Measurements from ENCODE around the gene HSPA4.
"Not testable (repeated sequence)": the region's sequence is repeated elsewhere in the genome, so short reads cannot be mapped to it uniquely, and the experiment has no call there.

HSPA4 gene

DNA sequence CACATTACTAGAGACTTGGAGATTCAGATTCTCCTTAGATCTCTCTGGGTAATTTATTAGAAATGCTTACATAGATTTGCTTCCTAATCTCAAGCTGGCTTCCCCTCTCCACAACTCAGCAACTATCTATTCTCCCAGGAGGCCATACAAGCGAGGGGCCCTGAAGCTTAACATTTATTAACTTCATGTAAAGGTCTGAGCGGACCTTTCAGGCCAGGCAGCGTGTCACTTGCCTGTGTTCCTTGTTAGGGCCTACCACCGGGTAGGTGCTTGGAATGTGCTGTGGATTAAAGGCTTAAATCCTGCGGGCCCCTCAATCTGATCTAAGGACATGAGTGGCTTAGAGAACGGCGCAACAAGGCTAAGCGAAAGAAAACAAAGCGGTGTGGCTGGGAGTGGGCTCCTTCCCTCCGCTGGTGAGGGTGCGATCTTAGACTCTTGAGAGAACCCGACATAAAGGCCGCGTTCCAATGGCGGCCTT is 712 bp upstream of the HSPA4 start:
- no peak for DNase-seq

DNA sequence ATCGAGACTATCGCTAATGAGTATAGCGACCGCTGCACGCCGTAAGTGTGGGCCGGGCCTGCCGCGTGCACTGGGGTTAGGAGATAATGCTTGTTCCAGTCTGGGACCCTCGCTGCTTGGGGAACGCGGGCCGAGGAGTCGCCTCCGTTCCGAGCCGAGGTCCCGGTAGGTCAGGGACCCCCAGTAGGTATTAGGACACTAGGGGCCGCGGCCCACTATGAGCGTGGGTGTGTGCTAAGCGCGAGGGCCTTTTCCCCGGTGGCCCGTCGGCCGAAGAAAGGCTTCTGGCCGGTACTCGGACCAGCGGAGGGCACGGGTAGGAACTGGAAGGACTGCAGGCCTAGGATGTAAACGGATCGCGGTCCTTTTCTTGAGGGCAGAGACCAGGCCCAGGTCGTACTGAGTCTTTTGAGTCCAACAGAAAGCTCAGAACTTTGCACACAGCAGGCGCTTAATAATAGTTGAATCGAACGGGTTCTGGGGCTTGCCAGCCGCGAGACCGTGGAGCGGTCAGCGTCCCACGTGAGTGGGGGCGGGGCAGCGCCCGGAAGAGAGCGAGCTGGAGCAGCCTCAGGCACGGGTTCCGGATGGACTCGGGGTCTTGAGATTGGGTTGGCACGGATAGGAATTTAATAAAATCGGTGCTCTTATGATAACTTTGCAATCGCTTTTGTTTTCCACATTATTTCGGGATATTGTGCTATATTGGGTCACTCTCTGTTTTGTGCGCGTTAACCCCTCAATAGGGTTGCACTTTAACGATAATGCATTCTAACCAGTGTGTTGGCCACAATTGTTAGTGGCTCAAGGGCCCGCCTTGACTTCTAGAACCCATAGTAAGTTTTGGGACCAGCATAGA is 733 bp downstream of the HSPA4 start:
- peak; percentile 42 for DNase-seq

DNA sequence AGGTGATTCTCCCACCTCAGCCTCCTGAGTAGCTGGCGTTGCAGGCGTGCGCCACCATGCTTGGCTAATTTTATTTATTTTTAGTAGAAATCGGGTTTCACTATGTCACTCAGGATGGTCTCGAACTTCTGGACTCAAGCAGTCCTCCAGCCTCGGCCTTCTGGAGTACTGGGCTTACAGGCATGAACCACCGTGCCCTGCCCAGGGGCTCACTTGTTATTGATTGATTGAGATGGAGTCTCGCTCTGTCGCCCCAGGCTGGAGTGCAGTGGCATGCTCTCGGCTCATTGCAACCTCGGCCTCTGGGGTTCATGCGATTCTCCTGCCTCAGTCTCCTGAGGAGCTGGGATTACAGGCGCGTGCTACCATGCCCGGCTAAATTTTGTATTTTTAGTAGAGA is 1.6 kb downstream of the HSPA4 start:
- no peak for DNase-seq

DNA sequence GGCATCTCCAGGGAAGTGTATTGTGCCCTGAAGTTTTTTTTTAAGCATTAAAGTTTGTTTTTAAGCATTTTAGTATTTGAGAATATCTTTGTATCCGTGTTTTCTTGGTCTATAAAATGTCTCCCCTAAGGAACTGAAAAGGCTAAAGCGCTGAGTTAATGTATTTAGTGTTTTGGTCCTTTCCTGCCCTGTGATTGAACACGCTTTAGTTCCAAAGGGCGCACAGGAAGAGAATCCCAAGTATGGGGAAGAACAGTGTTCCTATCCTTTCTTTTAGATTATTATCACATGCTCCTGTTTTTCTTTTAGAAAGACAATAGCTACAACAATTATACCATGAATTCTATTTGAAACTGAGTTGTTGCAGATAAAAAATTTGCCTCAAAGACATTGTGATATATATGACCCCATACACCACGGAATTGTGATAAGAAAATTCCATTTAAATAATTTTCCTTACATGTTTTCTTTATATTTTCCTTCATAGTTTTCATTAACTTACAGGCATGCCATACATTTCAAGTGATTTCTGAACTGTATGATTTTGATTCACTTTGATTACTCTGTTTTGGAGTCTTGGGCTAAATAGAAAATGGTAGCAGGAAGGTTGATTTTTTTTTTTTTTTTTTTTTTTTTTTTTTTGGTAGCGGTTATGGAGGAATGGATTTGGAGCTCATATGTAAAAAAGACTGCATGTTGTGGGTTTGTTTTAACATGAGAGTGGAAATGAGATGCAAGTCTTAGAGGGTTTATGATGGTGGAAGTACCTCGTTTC is 3.1 kb downstream of the HSPA4 start:
- no peak for DNase-seq

DNA sequence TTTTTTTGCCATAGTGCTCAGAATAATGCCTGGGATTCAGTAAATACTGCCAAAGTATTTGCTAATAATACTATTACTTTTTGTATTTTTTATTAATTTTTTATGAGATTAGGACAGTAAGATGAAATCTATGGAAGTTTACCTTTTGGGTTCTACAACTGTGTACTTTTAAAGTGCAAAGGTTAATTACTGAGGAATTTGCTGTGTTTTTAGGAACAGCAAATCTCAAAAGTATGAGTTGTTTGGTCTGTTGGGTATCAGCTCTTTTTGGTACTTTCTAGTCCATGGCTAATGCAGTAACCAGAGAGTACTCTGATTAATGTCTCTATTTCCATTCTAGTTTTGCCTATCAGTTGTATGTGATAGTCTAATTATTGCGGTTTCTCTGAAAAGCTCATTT is 5.1 kb downstream of the HSPA4 start:
- no peak for DNase-seq

DNA sequence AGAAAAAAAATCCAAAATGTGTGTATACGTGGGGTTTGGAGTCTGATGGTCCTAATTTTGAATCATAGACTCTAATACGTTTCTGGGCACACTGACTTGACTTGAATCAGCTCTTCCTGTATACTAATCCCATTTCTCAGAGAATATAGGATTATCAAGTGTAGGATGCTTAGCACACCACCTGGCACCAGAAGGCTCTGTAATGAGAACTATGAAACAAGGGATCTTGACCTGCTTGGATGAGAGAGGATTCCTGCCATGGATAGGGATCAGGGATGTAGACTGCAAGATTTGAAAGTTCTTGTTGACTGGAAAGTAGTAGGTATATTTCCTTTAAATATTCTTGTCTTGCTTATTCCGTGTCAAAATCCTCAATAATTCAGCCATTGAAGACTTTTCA is 7.8 kb downstream of the HSPA4 start:
- no peak for DNase-seq

DNA sequence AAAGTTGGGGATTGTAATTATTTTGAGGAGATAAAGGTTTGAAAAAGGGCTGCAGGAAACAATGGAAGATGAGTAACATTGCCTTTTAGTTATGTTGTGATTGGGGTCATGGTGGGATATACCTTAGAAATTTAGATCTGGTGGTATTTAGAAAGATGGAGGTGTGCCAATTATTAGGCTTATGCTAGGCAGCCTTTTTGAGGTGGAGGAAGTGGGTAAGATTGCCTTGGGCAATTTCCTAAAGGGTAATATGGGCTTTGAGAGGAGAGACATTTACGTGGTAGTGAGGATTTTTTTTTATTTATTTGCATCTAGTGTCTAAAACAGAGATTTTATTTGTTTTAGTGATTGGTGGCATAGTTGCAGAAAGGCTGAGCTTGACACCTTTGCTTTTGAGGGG is 10.5 kb downstream of the HSPA4 start:
- DNase-seq: no peak

DNA sequence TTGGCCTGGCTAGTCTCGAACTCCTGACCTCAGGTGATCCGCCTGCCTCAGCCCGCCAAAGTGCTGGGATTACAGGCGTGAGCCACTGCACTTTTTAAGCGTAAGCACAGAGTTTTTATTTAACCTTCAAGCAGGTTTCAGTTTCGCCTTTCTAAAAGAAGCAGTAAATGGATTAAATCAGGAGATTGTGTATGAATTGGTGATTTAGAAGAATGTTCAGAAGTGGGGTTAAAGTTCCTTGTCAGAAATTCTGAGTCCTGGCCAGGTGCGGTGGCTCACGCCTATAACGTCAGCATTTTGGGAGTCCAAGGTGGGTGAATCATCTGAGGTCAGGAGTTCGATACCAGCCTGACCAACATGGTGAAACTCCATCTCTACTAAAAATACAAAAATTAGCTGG is 12.2 kb downstream of the HSPA4 start:
- DNase-seq: no peak

DNA sequence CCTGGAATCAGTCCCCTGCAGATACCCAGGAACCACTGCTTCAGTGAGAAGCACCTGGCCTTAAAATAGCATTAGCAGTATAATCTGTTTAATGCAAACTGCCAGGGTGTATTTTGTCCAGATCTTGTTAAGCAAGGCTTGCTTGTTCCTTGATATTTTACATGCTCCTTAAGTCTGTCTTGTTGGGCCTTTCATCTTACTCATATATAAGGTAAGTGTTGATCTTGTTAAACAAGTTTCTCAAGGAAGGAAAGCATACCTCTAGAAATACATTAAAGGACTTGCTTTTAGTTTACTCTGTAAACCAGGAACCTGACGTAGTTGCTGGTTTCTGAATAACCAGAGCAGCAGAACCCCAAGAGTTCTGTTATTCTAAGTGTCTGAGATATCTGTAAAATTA is 13.7 kb downstream of the HSPA4 start:
- DNase-seq: no peak

DNA sequence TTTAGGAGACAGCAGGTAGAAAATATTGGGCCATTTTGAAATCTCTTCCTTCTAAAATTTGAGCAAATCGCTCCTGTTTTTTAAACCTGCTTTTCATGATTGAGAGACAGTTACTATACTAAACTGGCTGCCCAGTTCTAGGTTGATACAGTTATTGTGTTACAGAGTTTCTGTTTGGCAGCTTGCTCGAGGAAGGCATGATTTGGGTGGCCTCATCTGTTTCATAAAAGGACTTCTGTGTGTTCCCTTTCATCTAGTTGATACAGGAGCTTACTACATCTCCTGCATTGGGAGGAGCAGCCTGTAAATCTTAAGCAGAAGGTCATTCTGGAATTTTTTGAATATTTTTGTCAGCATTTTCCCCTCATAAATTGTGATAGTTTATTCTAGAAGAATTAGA is 14.2 kb downstream of the HSPA4 start:
- DNase-seq: no peak

DNA sequence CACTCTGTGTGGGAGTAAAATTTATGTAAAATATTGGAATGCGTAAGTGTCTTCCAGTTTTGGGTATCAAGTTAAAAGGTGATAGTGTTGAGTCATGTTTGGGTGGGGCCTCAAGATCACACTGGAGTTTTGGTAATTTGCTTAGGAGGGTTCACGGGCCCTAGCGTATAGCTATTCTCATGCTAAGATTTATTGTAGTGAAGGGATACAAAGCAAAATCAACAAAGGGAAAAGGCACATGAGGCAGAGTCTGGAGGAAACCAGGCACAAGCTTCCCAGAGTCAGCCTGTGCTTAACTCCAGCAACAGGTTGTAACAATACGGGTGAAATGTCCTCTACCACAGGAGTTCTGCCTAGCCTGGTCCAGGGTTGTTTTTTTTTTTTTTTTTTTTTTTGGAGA is 20.2 kb downstream of the HSPA4 start:
- no peak for DNase-seq

DNA sequence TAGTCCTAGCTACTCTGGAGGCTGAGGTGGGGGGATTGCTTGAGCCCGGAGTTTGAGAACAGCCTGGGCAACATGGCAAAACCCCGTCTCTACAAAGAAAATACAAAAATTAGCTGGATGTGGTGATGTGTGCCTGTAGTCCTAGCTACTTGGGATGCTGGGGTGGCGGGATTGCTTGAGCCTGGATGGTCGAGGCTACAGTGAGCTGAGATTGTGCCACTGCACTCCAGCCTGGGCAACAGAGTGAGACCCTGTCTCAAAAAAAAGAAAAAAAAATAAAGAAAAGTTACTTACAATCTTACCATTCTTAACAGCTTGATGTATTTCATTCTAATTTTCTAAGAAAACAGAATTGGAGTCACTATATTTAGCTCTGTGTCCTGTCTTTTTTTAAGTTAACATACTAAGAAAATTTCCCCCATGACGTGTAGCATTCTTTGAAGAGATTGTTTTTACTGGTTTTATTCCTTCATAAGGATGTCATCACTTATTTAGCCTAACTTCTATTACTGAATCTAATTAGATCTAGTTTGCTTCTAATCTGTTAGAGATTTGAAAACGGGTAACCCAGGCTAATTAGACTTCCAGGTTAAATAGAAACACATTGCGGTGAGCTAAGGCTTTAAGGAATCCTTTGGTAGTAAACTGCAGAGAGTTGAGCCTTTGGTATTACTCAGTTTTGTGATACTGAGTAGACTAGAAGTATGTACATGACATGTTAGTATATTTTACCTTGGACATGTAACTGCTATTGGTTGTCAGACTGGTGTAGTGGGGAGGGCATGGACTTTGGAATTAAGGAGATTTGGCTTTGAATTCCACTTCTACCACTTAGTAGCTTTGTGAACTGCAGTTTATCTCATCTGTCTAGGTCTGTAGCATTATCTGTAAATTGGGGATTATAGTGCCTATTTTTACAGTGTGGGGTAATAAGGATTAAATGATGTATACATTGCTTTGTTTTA is 24.0 kb downstream of the HSPA4 start:
- no peak for DNase-seq

DNA sequence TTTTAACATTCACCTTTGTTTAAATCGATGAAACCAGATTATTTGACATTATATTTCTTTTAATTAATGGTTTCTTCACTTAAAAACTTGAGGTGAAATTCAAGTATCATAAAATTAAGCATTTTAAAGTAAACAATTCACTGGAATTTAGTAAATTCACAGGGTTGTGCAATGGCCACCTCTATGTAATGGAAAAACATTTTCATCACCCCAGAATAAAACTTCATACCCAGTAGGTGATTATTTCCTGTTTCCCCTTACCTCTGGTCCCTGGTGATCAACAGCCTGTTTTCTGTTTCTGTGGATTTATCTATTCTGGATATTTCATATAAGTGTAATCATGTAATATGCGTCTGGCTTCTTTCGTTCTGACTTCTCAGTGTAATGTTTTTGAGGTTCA is 27.2 kb downstream of the HSPA4 start:
- no peak for DNase-seq

DNA sequence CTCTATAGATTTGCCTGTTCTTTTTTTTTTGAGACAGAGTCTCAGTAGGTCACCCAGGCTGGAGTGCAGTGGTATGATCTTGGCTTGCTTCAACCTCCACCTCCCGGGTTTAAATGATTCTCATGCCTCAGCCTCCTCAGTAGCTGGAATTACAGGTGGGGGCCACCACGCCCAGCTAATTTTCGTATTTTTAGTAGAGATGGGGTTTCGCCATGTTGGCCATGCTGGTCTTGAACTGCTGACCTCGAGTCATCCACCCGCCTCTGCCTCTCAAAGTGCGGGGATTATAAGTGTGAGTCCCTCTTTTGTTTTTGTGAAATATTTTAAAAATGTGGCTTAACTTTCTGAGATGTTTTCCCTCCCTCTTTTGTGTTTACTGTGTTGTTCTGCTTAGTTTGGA is 29.2 kb downstream of the HSPA4 start:
- DNase-seq: no peak

DNA sequence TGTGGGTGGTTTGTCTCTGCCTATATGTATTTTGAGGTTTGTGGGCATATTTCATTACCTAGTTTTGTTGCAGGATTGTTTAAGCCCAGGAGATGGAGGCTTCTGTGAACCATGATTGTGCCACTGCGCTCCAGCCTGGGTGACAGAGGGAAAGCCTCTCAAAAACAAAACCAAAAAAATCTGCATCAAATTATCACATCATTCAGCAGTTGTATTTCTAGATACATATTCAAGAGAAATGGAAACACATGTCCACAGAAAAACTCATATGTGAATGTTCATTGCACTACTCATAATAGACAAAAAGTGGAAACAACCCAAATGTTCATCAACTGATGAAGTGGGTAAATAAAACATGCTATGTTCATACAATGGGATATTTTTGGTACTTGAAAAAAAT is 29.9 kb downstream of the HSPA4 start:
- no peak for DNase-seq

DNA sequence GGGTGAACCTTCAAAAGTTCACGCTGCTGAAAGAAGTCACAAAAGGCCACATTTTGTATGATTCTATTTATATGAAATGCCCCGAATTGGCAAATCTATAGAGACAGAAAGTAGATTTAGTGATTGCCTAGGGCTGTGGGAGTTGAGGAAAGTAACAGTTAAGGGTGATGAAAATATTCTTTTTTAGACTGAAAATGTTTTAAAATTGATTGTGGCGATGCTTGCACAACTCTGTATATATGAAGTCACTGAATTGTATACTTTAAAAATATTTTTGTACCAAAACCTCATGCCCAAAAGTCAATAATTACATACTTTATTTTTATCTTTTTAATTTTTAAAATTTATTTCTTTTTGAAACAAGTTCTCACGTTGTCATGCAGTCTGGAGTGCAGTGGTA is 30.3 kb downstream of the HSPA4 start:
- DNase-seq: no peak

DNA sequence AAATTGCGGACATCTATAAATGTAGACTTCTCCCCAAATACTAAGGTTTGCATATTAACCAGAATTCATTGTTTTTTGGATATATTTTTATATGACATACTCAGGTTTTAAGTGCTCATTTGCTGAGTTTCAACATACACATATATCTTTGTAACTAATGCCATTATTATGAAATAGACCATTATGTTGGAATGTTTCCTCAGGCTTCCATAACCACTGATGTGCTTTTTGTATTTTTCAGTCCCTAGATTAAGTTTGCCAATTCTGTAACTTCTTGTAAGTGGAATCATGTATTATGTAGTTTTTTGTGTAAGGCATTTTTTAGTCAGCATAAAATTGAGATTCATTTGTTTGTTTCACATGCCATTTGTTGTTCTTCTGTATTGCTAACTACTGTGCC is 32.1 kb downstream of the HSPA4 start:
- DNase-seq: no peak

DNA sequence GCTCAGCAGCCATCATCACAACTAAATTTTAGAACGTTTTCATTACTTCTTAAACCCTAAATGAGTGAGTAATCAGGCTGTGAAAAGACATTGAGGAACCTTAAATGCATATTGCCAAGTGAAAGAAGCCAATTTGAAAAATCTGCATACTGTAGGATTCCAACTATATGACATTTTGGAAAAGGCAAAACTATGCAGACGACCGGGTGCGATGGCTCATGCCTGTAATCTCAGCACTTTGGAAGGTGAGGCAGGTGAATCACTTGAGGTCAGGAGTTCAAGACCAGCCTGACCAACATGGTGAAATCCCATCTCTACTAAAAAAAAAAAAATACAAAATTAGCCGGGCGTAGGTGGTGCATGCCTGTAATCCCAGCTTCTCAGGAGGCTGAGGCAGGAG is 33.4 kb downstream of the HSPA4 start:
- not testable (repeated sequence) for DNase-seq

DNA sequence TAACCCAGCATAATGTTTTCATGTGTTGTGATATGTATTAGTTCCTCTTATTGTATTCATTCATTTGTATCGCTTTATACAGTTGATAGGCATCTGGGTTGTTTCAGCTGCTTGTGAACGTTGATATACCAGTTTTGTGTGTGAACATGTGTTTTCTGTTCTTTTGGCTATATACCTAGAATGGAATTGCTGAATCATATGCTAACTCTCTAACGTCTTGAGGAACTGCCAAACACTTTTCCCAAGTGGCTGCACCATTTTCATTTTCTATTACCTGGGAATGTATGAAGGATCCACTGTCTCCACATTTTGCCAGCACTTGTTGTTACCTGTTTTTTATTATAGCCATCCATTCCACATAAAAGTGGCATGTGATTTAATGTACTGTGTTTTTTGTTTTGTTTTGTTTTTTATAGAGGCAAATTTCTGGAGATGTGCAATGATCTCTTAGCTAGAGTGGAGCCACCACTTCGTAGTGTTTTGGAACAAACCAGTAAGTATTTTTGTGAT is 34.6 kb downstream of the HSPA4 start:
- no peak for DNase-seq

DNA sequence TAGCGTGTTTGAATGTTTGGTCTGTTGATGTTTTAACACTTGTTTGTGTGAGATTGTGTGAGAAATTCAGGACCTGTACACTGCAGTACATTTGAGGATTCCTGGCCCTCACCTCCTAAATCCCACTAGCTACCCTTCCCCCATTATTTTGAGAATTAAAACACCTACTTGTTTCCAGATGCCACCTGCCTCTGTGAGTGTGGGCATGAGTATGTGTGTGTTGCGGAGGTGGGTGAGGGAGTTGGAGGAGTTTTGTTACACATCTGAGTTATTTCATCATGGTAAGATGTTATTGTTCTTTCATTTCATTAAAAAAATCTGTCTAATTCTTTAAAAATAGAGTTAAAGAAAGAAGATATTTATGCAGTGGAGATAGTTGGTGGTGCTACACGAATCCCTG is 36.3 kb downstream of the HSPA4 start:
- DNase-seq: no peak

DNA sequence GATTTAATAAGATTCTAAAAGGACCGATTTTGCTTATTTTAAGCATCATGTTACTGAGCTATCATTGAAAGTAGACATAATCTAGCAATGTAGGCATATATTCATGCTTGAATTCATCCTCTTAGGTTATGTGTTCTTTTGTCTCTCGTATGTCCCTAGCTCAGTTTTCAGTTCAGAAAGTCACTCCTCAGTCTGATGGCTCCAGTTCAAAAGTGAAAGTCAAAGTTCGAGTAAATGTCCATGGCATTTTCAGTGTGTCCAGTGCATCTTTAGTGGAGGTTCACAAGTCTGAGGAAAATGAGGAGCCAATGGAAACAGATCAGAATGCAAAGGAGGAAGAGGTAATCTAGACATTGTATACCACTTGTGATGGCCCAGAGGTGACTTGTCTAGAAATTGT is 39.2 kb downstream of the HSPA4 start:
- no peak for DNase-seq

DNA sequence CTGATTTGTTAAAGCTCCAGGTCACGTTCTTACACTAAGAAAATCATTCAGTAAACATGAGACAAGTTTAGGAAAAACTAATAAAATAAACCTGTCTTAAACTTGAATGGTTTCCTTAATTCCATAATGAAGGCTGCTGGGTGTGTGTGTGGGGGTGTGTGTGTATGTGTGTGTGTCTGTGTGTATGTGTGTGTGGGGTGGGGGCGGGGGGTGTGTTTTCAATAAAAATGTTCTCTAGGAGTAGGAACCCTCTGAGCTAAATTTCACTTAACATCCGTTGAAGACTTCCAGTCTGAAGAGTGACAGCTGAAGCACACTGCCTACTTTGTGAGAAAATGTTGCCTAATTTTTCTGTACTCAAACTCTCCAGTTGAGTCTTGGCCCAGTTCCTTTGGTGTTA is 54.5 kb downstream of the HSPA4 start:
- DNase-seq: no peak

Data from NCI-H146 (cell line).